OCI-LY7 (cell line): Measurements from ENCODE around the gene TBXA2R. TPM values are rescaled to one million over a fixed set of nuclear protein-coding genes. Genes with fewer than 3 reads are reported as not detected.

Experiments
- BruUV-seq: library from RNA; stranded (reverse); fragments of 400-500 nt; replicated peaks from 2 replicates; lab custom pipeline; 2021; lab: Mats Ljungman, UMichigan
- CTCF ChIA-PET: fragments of 300-600 bp; sonication (Branson Sonifier 250); formaldehyde crosslinking; loops from one replicate; lab custom pipeline; 2022; ENCODE audit warnings: antibody characterized with exemption; ENCODE audit not compliant: unreplicated experiment; lab: Charles Lee
- POLR2A ChIA-PET: fragments of 300-600 bp; sonication (Branson Sonifier 250); formaldehyde crosslinking; loops from one replicate; lab custom pipeline; 2022; ENCODE audit warnings: antibody characterized with exemption; lab: Charles Lee
- DNase-seq: peaks from one replicate; pipeline ENCODE4 v3.0.0-alpha.2; 2015; ENCODE audit warnings: low spot score
- H2AFZ ChIP-seq: fragments of 200-600 bp; sonication (generic), shearing (Covaris generic); 2 replicates; pipeline ENCODE4 v1.6.1; 2014; ENCODE audit warnings: mild to moderate bottlenecking, antibody characterized with exemption, low read length, moderate library complexity
- H3K27ac ChIP-seq: fragments of 200-600 bp; sonication (generic); 2 replicates; pipeline ENCODE4 v1.5.1; 2014; ENCODE audit warnings: mixed run types, low read depth, mild to moderate bottlenecking, moderate library complexity, low read length, inconsistent platforms; ENCODE audit not compliant: poor library complexity, severe bottlenecking
- H3K36me3 ChIP-seq: fragments of 200-600 bp; sonication (generic); 2 replicates; pipeline ENCODE4 v1.6.1; 2014; ENCODE audit warnings: mild to moderate bottlenecking, antibody characterized with exemption, low read length, moderate library complexity, mixed read lengths; ENCODE audit not compliant: insufficient read depth
- H3K4me1 ChIP-seq: fragments of 200-600 bp; sonication (generic); 2 replicates; pipeline ENCODE4 v1.5.1; 2014; ENCODE audit warnings: mild to moderate bottlenecking, low read length; ENCODE audit not compliant: insufficient read depth, poor library complexity, severe bottlenecking
- H3K4me2 ChIP-seq: fragments of 200-600 bp; sonication (generic); 2 replicates; pipeline ENCODE4 v1.6.1; 2014; ENCODE audit warnings: mild to moderate bottlenecking, low read length
- H3K4me3 ChIP-seq: fragments of 200-600 bp; sonication (generic); 2 replicates; pipeline ENCODE4 v1.5.1; 2014; ENCODE audit warnings: mild to moderate bottlenecking, low read depth, low read length; ENCODE audit not compliant: poor library complexity, severe bottlenecking
- H3K79me2 ChIP-seq: fragments of 200-600 bp; sonication (generic); 2 replicates; pipeline ENCODE4 v1.6.1; 2016; ENCODE audit warnings: low read depth, mild to moderate bottlenecking, low read length, moderate library complexity, mixed read lengths; ENCODE audit not compliant: insufficient read depth
- H3K9me2 ChIP-seq: fragments of 200-600 bp; sonication (generic); 2 replicates; pipeline ENCODE4 v1.6.1; 2016; ENCODE audit warnings: mild to moderate bottlenecking, low read length, mixed read lengths; ENCODE audit not compliant: insufficient read depth
- H3K9me3 ChIP-seq: fragments of 200-600 bp; sonication (generic); 2 replicates; pipeline ENCODE4 v1.6.1; 2014; ENCODE audit warnings: mild to moderate bottlenecking, mixed run types, low read length, mixed read lengths
- H4K20me1 ChIP-seq: fragments of 200-600 bp; sonication (generic); 2 replicates; pipeline ENCODE4 v1.6.1; 2014; ENCODE audit warnings: mild to moderate bottlenecking, antibody characterized with exemption, low read length, moderate library complexity, mixed read lengths; ENCODE audit not compliant: insufficient read depth
- EZH2phosphoT487 ChIP-seq: fragments of 200-600 bp; sonication (generic); IDR thresholded peaks from 2 replicates; pipeline ENCODE4 v1.6.1; 2018; ENCODE audit warnings: low read depth, borderline replicate concordance, mild to moderate bottlenecking, mixed run types, antibody characterized with exemption, low read length, moderate library complexity, mixed read lengths
- intact Hi-C: fragments of 100-400 bp; cut with micrococcal nuclease; formaldehyde crosslinking; loops from one replicate; pipeline ENCODE4 v1.10.0; 2022; ENCODE audit not compliant: unreplicated experiment
- total RNA-seq, 2 experiments: library from RNA; depleted of rRNA in 1 of 2; stranded (reverse); fragments of >200 nt in 1 of 2; shearing (Covaris generic) in 1 of 2; gene quantifications; 2 replicates each; pipeline ENCODE4 v1.2.3, GENCODE V29; 2014 to 2022
- TF ChIP-seq, protein P1 (sequence below): fragments of 200-600 bp; sonication (generic); conservative IDR thresholded peaks from 2 replicates; pipeline ENCODE4 v1.5.1; 2014; ENCODE audit warnings: mild to moderate bottlenecking, antibody characterized with exemption, low read length, moderate library complexity, mixed read lengths

Gene TBXA2R
- total RNA-seq, 2 experiments from 2014 or later = not detected

DNA sequence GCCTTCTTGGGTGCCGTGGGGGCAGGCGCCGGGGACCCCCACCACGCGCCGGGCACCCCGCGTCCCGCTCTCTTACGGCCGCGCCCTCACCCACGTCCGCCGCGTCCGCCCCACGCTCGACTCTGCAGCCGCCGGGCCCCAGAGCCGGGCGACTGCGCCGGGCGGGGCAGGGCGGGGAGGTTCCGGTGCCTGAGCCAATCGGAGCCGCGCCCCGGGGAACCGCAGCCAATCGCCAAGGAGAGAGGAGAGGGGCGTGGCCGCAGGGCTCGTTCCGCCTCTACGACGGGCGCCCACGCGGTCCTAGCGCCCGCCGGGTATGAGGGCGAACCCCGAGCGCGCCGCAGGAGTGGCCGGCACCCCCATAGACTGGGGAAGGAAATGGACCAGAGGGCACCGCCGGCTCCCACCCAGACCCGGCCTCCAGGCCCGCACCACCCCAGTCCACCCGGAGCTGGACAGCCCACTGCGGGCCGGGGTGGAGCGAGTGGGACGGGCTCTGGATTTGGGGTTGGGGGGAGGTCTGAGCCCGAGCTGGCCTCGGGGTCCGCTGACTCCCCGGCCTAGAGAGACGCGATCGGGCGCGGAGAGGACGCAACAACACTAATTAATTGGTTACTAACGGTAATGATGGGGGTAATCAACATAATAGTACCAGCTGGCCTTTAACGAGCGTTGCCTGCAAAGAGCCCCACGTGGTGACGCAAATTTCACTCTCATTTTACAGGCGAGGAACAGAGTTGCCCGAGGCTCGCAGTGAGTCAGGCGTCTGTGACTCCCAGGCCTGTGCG is 49.0 kb downstream of the TBXA2R start, which contains the start of gene MFSD12:
Gene MFSD12 (minus strand): TSS at position 126 of the 788 bp plus-strand sequence. CDS start 183 bp downstream, outside the sequence.
- CTCF ChIA-PET = interaction anchor here (0.6 kb wide), 1 partner anchor 31 kb away, joined by 3 read pairs; no protein-coding TSS in a partner anchor
- POLR2A ChIA-PET = interaction anchor here (0.6 to 1.6 kb wide), 2 partner anchors 16 to 260 kb away, joined by 3 to 5 read pairs; no protein-coding TSS in a partner anchor
- Histone ChIP-seq H3K36me3 (no peaks in the 10 kb centered on the region; the same call in 1 of the 2 replicates), H4K20me1 (0 out of 2 replicates have a peak, but pooled peaks cover 4% of the 10 kb centered on the region), H3K4me2 (peak within 1 kb of the TSS; percentile 91), H3K4me1 (peaks cover 74% of the 10 kb centered on the region), H3K27ac (peak within 1 kb of the TSS; percentile 51), H2AFZ (peak within 1 kb of the TSS; percentile 82), H3K9me2 (no peaks in the 10 kb centered on the region), H3K79me2 (peaks cover 39% of the 10 kb centered on the region; the same call in 1 of the 2 replicates), H3K4me3 (peak within 1 kb of the TSS; percentile 72), H3K9me3 (no peaks in the 10 kb centered on the region)
- intact Hi-C loops = loop anchor here (1.0 kb wide), 1 partner anchor 15 kb away; the partner anchor contains the start of gene HMG20B
- no peak for TF ChIP-seq EZH2phosphoT487
- TF ChIP-seq, protein P1, sequence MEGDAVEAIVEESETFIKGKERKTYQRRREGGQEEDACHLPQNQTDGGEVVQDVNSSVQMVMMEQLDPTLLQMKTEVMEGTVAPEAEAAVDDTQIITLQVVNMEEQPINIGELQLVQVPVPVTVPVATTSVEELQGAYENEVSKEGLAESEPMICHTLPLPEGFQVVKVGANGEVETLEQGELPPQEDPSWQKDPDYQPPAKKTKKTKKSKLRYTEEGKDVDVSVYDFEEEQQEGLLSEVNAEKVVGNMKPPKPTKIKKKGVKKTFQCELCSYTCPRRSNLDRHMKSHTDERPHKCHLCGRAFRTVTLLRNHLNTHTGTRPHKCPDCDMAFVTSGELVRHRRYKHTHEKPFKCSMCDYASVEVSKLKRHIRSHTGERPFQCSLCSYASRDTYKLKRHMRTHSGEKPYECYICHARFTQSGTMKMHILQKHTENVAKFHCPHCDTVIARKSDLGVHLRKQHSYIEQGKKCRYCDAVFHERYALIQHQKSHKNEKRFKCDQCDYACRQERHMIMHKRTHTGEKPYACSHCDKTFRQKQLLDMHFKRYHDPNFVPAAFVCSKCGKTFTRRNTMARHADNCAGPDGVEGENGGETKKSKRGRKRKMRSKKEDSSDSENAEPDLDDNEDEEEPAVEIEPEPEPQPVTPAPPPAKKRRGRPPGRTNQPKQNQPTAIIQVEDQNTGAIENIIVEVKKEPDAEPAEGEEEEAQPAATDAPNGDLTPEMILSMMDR = no peak
- TSS peak; percentile 79 for BruUV-seq
- DNase-seq = peak; percentile 95

DNA sequence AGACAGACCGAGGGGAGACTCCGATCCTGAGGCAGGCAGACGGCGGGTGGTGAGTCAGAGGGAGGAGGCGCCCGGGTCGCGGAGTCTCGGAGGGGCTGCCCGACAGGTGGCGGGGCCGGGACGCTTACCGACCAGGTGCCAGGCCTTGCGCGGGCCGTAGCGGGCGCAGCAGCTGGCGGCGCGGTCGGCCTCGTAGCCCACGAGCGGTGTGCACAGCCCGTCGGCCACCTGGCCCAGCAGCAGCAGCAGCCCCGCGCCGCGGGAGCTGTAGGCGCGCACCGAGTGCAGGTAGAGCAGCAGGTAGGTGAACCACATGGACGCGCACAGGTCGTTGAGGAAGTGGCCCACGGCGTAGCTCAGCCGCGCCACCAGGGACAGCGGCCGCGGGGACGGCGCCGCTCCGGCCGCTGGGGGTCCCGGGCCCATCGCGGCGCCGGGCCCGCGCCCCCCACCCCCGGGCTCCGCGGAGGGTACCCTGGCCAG is 49.7 kb downstream of the TBXA2R start:
- TF ChIP-seq EZH2phosphoT487 = no peak
- TF ChIP-seq, protein P1 = 0 out of 2 replicates have a peak, but pooled peaks have one; percentile 28
- ChIA-PET POLR2A (interaction anchor here (0.6 to 1.6 kb wide), 5 partner anchors 17 to 1144 kb away, joined by 3 to 5 read pairs (median 4); no protein-coding TSS in a partner anchor), CTCF (interaction anchor here (0.9 kb wide), 1 partner anchor 12 kb away, joined by 3 read pairs; no protein-coding TSS in a partner anchor)
- Histone ChIP-seq H3K36me3 (no peaks in the 10 kb centered on the region; the same call in 1 of the 2 replicates), H4K20me1 (0 out of 2 replicates have a peak, but pooled peaks cover 4% of the 10 kb centered on the region), H2AFZ (no peak overlapping the region), H3K9me2 (no peaks in the 10 kb centered on the region), H3K9me3 (no peaks in the 10 kb centered on the region), H3K79me2 (peaks cover 41% of the 10 kb centered on the region; the same call in 1 of the 2 replicates), H3K4me2 (peak overlapping the region; percentile 70), H3K4me3 (peak overlapping the region; percentile 72), H3K4me1 (peaks cover 78% of the 10 kb centered on the region), H3K27ac (peak overlapping the region; percentile 21)
- peak; percentile 65 for DNase-seq
- intact Hi-C loops = loop anchor here (1.0 kb wide), 1 partner anchor 15 kb away; the partner anchor contains the start of gene HMG20B
- no TSS peak for BruUV-seq
